Breast epithelium (tissue), 4 donors: ENCODE measurements around the gene CTNNBL1. TPM values are rescaled to one million over a fixed set of nuclear protein-coding genes. Genes with fewer than 3 reads are reported as not detected.

Experiments used
- DNase-seq, 2 donors: peaks; one replicate each; pipeline ENCODE4 v3.0.0-alpha.2; 2019; ENCODE audit warnings: low spot score in 2 of 2
- H3K27ac ChIP-seq, 2 donors: fragments of 200-600 bp; sonication (generic) in 1 of 2; one replicate each; pipeline ENCODE4 v1.5.1; 2016 to 2019; ENCODE audit warnings: mild to moderate bottlenecking in 1 of 2
- H3K27me3 ChIP-seq, 2 donors: fragments of 200-600 bp; sonication (generic) in 1 of 2; one replicate each; pipeline versions ENCODE4 v1.5.1 to v1.6.0; 2017 to 2019; ENCODE audit warnings: control low read depth in 1 of 2, mild to moderate bottlenecking in 1 of 2
- H3K36me3 ChIP-seq: fragments of 200-600 bp; one replicate; pipeline ENCODE4 v1.5.1; 2019
- H3K4me1 ChIP-seq, 2 donors: fragments of 200-600 bp; sonication (generic); one replicate each; pipeline ENCODE4 v1.5.1; 2016 to 2019; ENCODE audit warnings: control low read depth in 1 of 2
- H3K4me3 ChIP-seq, 3 donors: fragments of 200-600 bp; sonication (generic); 1 replicate in 2 of 3; 2 replicates in 1 of 3; pipeline ENCODE4 v1.5.1; 2016 to 2019; ENCODE audit warnings: mild to moderate bottlenecking in 3 of 3, moderate library complexity in 2 of 3
- H3K9me3 ChIP-seq, 2 donors: fragments of 200-600 bp; sonication (generic) in 1 of 2; one replicate each; pipeline ENCODE4 v1.5.1; 2016 to 2019; ENCODE audit warnings: control low read depth in 1 of 2
- CTCF ChIP-seq, 3 donors: fragments of 450-650 bp; IDR thresholded peaks; one replicate each; pipeline ENCODE4 v1.5.1; 2016 to 2017; ENCODE audit warnings: antibody characterized with exemption in 3 of 3, mild to moderate bottlenecking in 3 of 3, moderate library complexity in 3 of 3
- POLR2A ChIP-seq: fragments of 450-650 bp; IDR thresholded peaks from one replicate; pipeline ENCODE4 v1.6.1; 2016; ENCODE audit warnings: antibody characterized with exemption, mild to moderate bottlenecking, moderate library complexity
- POLR2AphosphoS5 ChIP-seq, 3 donors: sonication (generic); formaldehyde crosslinking; IDR thresholded peaks; one replicate each; pipeline ENCODE4 v1.6.1; 2017; ENCODE audit warnings: antibody characterized with exemption in 3 of 3
- intact Hi-C: fragments of 100-400 bp; cut with DNase I; formaldehyde crosslinking; loops from one replicate; pipeline ENCODE4 v1.15.1; 2023; ENCODE audit warnings: low total_unique reads
- total RNA-seq, 3 donors: library from RNA; depleted of rRNA; stranded (reverse); fragments of >200 nt; gene quantifications; one replicate each; pipeline ENCODE4 v1.1.0, GENCODE V29; 2016

The CTNNBL1 gene
- total RNA-seq, 3 donors from 2014 or later, result 32.2 to 37.0 (median 32.4) TPM

- DNase-seq, result no peak
- Histone ChIP-seq H3K9me3 (no peaks in the 10 kb centered on the region), H3K27me3 (peaks cover 0 to 18% of the 10 kb centered on the region in 2 donors), H3K27ac (no peak overlapping the region), H3K36me3 (no peaks in the 10 kb centered on the region), H3K4me1 (no peaks in the 10 kb centered on the region), H3K4me3 (no peak overlapping the region)
- intact Hi-C loops, result no loop called here
- TF ChIP-seq POLR2AphosphoS5 (IDR thresholded peaks at IDR 0.05) (no peak), CTCF (IDR thresholded peaks at IDR 0.05) (no peak), POLR2A (no peak)
Observed at GRCh38 chr20:37649676-37650370, 44.0 kb upstream of the CTNNBL1 start.

- intact Hi-C loops, result no loop called here
- peaks cover 0 to 10% of the 10 kb centered on the region in 2 donors for H3K27me3 ChIP-seq
- H3K4me3 ChIP-seq, result no peak overlapping the region
- TF ChIP-seq POLR2AphosphoS5 (IDR thresholded peaks at IDR 0.05) (no peak), POLR2A (no peak), CTCF (IDR thresholded peaks at IDR 0.05) (no peak)
- DNase-seq, result no peak
- H3K27ac ChIP-seq, result no peak overlapping the region
- no peaks in the 10 kb centered on the region for H3K9me3 ChIP-seq
- no peaks in the 10 kb centered on the region for H3K4me1 ChIP-seq
- no peaks in the 10 kb centered on the region for H3K36me3 ChIP-seq
Observed at GRCh38 chr20:37650661-37651060, 43.2 kb upstream of the CTNNBL1 start.

GRCh38 chr20:37651932-37652331 is 41.9 kb upstream of the CTNNBL1 start:
- H3K27me3 ChIP-seq, result peaks cover 0 to 6% of the 10 kb centered on the region in 2 donors
- DNase-seq, result no peak
- H3K4me1 ChIP-seq, result no peaks in the 10 kb centered on the region
- no peak overlapping the region for H3K4me3 ChIP-seq
- H3K36me3 ChIP-seq, result no peaks in the 10 kb centered on the region
- intact Hi-C loops, result no loop called here
- peak in 1 of 3 donors; percentile 15 for TF ChIP-seq CTCF (IDR thresholded peaks at IDR 0.05)
- no peak for TF ChIP-seq POLR2A
- no peak for TF ChIP-seq POLR2AphosphoS5 (IDR thresholded peaks at IDR 0.05)
- H3K9me3 ChIP-seq, result no peaks in the 10 kb centered on the region
- H3K27ac ChIP-seq, result no peak overlapping the region

- Histone ChIP-seq H3K36me3 (no peaks in the 10 kb centered on the region), H3K4me3 (no peak overlapping the region), H3K4me1 (no peaks in the 10 kb centered on the region), H3K9me3 (no peaks in the 10 kb centered on the region), H3K27me3 (no peaks in the 10 kb centered on the region), H3K27ac (no peak overlapping the region)
- no peak for DNase-seq
- intact Hi-C loops, result no loop called here
- no peak for TF ChIP-seq POLR2A
Observed at GRCh38 chr20:37656945-37657344, 36.9 kb upstream of the CTNNBL1 start.

- Histone ChIP-seq H3K36me3 (no peaks in the 10 kb centered on the region), H3K27me3 (no peaks in the 10 kb centered on the region), H3K9me3 (no peaks in the 10 kb centered on the region), H3K27ac (no peak overlapping the region), H3K4me1 (no peaks in the 10 kb centered on the region), H3K4me3 (no peak overlapping the region)
- DNase-seq, result no peak
- TF ChIP-seq CTCF (IDR thresholded peaks at IDR 0.05), result no peak
- no peak for TF ChIP-seq POLR2A
- no peak for TF ChIP-seq POLR2AphosphoS5 (IDR thresholded peaks at IDR 0.05)
- intact Hi-C loops, result no loop called here
Observed at GRCh38 chr20:37657924-37658804, 35.7 kb upstream of the CTNNBL1 start.
